Measurements from ENCODE around the gene KRT28.
"Not testable (repeated sequence)": the region's sequence is repeated elsewhere in the genome, so short reads cannot be mapped to it uniquely, and the experiment has no call there.

Gene KRT28

DNA sequence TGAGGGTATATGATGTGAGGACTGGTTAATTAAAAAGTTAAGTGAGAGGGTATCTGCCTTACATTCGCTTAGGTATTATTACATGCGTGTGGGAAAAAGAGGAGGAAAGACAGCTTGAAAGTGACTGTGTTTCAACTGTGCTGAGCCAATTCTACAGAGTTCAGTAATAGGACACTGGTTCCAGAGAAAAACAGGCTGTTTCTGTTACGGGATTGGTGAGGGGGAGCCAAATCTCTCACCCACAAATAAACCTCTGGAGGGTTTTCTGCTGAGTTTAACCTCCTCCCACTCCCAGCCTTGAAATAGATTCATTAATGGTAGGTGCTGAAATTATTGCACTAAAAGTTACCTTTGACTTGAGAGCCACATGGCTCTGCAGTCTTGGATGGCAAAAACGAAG is 23.8 kb downstream of the KRT28 start:
- Histone ChIP-seq H3K27me3 (ENCODE audit: low read depth, low read length) (peaks cover 6% of the 10 kb centered on the region), H3K4me3 (ENCODE audit: low read depth in 1 of 2, low read length in 2 of 2) (no peak overlapping the region), H3K36me3 (ENCODE audit: control insufficient read depth in 1 of 2, insufficient read depth in 2 of 2, low read length in 2 of 2) (no peaks in the 10 kb centered on the region), H3K4me1 (ENCODE audit: control insufficient read depth in 1 of 2, insufficient read depth in 2 of 2, low read length in 2 of 2) (no peaks in the 10 kb centered on the region), H3K9me3 (ENCODE audit: control insufficient read depth in 1 of 2, low read length in 2 of 2) (peaks cover 0 to 5% of the 10 kb centered on the region in 2 donors), H3K27ac (ENCODE audit: low read length) (no peak overlapping the region)

DNA sequence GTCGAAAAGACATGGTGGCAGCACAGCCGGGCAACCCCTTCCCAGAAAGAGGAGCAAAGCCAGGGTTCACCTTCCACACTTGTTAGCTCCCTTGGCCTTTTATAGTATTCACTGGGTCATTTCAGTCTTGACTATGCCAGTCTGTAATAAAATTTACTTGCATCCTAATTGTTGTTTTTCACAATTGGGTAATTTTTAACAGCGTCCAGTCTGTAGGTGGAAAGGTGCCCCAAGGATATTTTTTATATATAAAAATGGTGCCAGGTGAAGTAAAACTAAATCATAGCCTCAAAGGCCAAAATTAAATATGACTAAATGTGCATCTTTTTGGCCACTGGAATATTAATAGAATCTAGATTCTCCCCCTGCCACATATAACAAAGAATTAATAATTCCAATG is 27.7 kb downstream of the KRT28 start, which contains the start of gene KRT26:
KRT26 (minus strand) TSS at position 101 of the 400 bp plus-strand sequence; CDS start at position 13, 88 bp downstream.
- no peaks in the 10 kb centered on the region for H3K27me3 ChIP-seq (ENCODE audit: low read depth, low read length)

DNA sequence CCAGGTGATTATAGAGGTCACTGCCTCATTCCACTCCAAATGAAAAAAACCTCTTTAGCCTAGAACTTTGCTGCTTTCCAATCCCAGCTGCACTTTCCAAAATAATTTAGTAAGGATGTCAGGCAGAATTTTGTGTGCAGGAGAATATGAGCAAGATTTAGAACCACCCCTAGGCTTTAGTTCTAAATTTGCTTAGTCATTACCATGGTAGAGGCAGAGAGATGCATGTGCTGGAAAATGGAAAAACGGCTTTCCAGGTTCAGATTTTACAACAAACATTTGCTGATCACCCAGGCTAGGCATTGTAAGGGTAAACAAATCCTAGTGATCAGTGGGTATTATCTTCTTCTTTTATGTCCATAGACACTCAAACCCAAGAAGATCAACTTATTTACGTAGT is 34.1 kb downstream of the KRT28 start:
- no peaks in the 10 kb centered on the region for H3K36me3 ChIP-seq (ENCODE audit: control insufficient read depth in 1 of 2, insufficient read depth in 2 of 2, low read length in 2 of 2)
- H3K27me3 ChIP-seq (ENCODE audit: low read depth, low read length): no peaks in the 10 kb centered on the region
- H3K27ac ChIP-seq (ENCODE audit: low read length): no peak overlapping the region
- no peaks in the 10 kb centered on the region for H3K4me1 ChIP-seq (ENCODE audit: control insufficient read depth in 1 of 2, insufficient read depth in 2 of 2, low read length in 2 of 2)
- H3K4me3 ChIP-seq (ENCODE audit: low read depth in 1 of 2, low read length in 2 of 2): no peak overlapping the region
- peaks cover 10 to 23% of the 10 kb centered on the region in 2 donors for H3K9me3 ChIP-seq (ENCODE audit: control insufficient read depth in 1 of 2, low read length in 2 of 2)

More for the DNA sequence above, 27.7 kb downstream of the KRT28 start, which contains the start of gene KRT26:
- Histone ChIP-seq H3K9me3 (ENCODE audit: control insufficient read depth in 1 of 2, low read length in 2 of 2) (peaks cover 0 to 5% of the 10 kb centered on the region in 2 donors), H3K4me1 (ENCODE audit: control insufficient read depth in 1 of 2, insufficient read depth in 2 of 2, low read length in 2 of 2) (no peaks in the 10 kb centered on the region), H3K27ac (ENCODE audit: low read length) (no peak within 1 kb of the TSS), H3K36me3 (ENCODE audit: control insufficient read depth in 1 of 2, insufficient read depth in 2 of 2, low read length in 2 of 2) (no peaks in the 10 kb centered on the region), H3K4me3 (ENCODE audit: low read depth in 1 of 2, low read length in 2 of 2) (no peak within 1 kb of the TSS)

DNA sequence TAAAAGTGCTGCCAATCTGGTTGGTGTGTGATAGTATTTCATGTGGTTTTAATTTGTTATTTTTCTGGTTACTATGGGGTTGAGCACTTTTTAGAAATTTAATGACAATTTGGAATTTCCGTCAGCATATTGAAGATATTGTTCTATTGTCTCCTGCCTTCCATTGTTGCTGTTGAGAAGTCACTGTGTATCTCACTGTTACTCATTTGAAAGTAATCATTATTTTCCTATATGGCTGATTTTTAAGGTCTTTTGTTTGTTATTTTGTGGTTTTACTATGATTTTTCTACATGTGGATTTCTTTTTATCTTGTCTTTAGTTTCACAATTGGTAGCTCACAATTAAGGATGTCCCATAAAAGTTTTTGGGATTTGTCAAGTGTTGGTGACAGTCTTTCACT is 36.0 kb downstream of the KRT28 start:
- no peak overlapping the region for H3K27ac ChIP-seq (ENCODE audit: low read length)
- H3K27me3 ChIP-seq (ENCODE audit: low read depth, low read length): no peaks in the 10 kb centered on the region
- H3K9me3 ChIP-seq (ENCODE audit: control insufficient read depth in 1 of 2, low read length in 2 of 2): peaks cover 19 to 34% of the 10 kb centered on the region in 2 donors
- no peaks in the 10 kb centered on the region for H3K4me1 ChIP-seq (ENCODE audit: control insufficient read depth in 1 of 2, insufficient read depth in 2 of 2, low read length in 2 of 2)
- H3K4me3 ChIP-seq (ENCODE audit: low read depth in 1 of 2, low read length in 2 of 2): no peak overlapping the region
- H3K36me3 ChIP-seq (ENCODE audit: control insufficient read depth in 1 of 2, insufficient read depth in 2 of 2, low read length in 2 of 2): no peaks in the 10 kb centered on the region

DNA sequence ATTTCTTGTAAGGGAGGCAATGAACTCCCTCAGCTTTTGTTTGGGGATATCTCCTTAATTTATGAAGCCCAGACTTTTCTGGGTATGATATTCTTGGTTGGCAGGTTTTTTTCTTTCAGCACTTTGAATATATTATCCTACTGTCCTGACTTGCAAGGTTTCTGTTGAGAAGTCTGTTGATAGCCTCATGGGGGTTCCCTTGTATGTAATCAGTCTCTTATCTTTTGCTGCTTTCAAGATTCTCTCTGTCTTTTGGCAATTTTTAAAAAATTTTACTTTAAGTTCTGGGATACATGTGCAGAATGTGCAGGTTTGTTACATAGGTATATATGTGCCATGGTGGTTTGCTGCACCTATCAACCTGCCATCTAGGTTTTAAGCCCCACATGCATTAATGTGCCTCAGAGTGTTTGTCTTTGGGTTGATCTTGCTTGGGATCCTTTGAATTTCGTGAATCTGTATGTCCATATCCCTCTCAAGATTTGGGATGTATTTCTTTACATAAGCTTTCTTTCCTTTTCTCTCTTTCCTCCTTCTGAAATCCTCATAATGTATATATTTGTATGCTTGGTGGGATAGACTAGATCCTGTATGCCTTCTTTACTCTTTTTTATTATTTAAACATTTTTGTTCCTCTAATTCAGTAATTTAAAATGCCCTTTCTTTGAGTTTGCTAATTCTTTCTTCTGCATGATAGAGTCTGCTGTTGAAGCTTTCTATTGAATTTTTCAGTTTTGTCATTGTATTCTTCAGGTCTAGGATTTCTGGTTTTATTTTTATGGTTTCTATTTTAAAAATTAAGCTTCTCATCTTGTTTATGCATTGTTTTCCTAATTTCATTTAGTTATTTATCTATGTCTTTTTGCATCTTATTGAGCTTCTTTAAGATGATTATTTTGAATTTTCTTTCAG is 39.4 kb downstream of the KRT28 start:
- Histone ChIP-seq H3K4me1 (ENCODE audit: control insufficient read depth in 1 of 2, insufficient read depth in 2 of 2, low read length in 2 of 2) (no peaks in the 10 kb centered on the region), H3K27me3 (ENCODE audit: low read depth, low read length) (no peaks in the 10 kb centered on the region), H3K4me3 (ENCODE audit: low read depth in 1 of 2, low read length in 2 of 2) (no peak overlapping the region), H3K36me3 (ENCODE audit: control insufficient read depth in 1 of 2, insufficient read depth in 2 of 2, low read length in 2 of 2) (no peaks in the 10 kb centered on the region), H3K9me3 (ENCODE audit: control insufficient read depth in 1 of 2, low read length in 2 of 2) (peaks cover 19 to 34% of the 10 kb centered on the region in 2 donors), H3K27ac (ENCODE audit: low read length) (no peak overlapping the region)

DNA sequence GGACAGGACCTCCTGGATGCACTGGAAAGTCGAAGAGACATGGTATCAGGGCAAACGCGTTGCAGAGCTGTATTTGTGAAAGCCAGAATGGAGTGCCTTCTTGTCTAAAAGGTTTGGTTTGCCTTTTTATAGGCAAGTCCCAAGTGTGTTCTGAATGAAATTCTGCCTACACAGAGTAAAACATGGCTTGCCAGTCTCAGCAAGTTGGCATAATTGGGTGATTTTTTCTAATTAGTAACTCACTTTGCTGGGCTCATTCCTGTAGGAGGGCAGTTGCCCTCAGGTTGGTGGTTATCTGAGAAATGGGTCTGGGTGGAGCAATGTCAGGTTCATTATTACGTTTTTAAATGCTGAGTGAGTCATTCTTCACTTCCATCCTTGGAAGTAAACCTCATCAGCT is 44.5 kb downstream of the KRT28 start, which contains the start of gene KRT25:
KRT25 (minus strand) TSS at position 101 of the 400 bp plus-strand sequence; CDS start at position 41, 60 bp downstream.
- H3K9me3 ChIP-seq (ENCODE audit: control insufficient read depth in 1 of 2, low read length in 2 of 2): peaks cover 5 to 9% of the 10 kb centered on the region in 2 donors
- no peak within 1 kb of the TSS for H3K27ac ChIP-seq (ENCODE audit: low read length)
- no peaks in the 10 kb centered on the region for H3K36me3 ChIP-seq (ENCODE audit: control insufficient read depth in 1 of 2, insufficient read depth in 2 of 2, low read length in 2 of 2)
- H3K4me1 ChIP-seq (ENCODE audit: control insufficient read depth in 1 of 2, insufficient read depth in 2 of 2, low read length in 2 of 2): no peaks in the 10 kb centered on the region
- no peak within 1 kb of the TSS for H3K4me3 ChIP-seq (ENCODE audit: low read depth in 1 of 2, low read length in 2 of 2)
- H3K27me3 ChIP-seq (ENCODE audit: low read depth, low read length): no peaks in the 10 kb centered on the region

DNA sequence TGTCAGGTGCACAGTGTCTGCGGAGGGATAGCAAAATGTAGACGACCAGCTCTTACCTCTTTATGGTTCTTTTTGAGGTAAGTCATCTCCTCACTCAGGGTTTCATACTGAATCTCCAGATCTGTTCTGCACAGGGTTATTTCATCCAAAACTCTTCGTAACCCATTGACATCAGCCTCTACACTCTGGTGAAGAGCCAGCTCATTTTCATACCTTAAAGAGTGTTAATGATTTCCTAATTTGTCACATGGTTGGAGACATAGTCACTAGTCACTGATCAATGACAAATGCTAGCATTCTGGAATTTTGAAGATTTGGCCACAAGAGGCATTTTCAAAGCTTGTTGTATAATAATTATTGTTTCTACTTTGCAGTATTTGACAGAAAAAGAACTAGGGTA is 46.0 kb downstream of the KRT28 start:
- Histone ChIP-seq H3K36me3 (ENCODE audit: control insufficient read depth in 1 of 2, insufficient read depth in 2 of 2, low read length in 2 of 2) (no peaks in the 10 kb centered on the region), H3K27ac (ENCODE audit: low read length) (no peak overlapping the region), H3K4me1 (ENCODE audit: control insufficient read depth in 1 of 2, insufficient read depth in 2 of 2, low read length in 2 of 2) (no peaks in the 10 kb centered on the region), H3K27me3 (ENCODE audit: low read depth, low read length) (no peaks in the 10 kb centered on the region), H3K9me3 (ENCODE audit: control insufficient read depth in 1 of 2, low read length in 2 of 2) (no peaks in the 10 kb centered on the region), H3K4me3 (ENCODE audit: low read depth in 1 of 2, low read length in 2 of 2) (no peak overlapping the region)

DNA sequence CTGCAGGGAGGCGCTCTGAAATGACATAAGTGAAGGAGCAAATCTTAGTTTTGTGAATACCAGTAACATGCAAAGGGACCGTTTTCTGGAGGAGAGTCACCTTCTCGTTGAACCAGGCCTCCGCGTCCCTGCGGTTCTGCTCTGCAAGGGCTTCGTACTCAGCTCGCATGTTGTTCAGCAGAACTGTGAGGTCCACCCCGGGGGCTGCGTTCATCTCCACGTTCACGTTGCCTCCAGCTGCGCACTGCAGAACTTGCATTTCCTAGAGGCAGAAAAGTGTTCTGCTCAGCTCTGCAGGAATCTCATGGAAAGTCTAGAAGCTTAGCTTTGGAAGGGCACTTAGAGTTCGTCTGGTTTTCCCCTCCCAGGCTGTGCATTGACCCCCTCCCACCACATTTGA is 48.7 kb downstream of the KRT28 start:
- H3K9me3 ChIP-seq (ENCODE audit: control insufficient read depth in 1 of 2, low read length in 2 of 2): no peaks in the 10 kb centered on the region
- no peak overlapping the region for H3K27ac ChIP-seq (ENCODE audit: low read length)
- no peaks in the 10 kb centered on the region for H3K36me3 ChIP-seq (ENCODE audit: control insufficient read depth in 1 of 2, insufficient read depth in 2 of 2, low read length in 2 of 2)
- no peaks in the 10 kb centered on the region for H3K4me1 ChIP-seq (ENCODE audit: control insufficient read depth in 1 of 2, insufficient read depth in 2 of 2, low read length in 2 of 2)
- H3K27me3 ChIP-seq (ENCODE audit: low read depth, low read length): no peaks in the 10 kb centered on the region
- no peak overlapping the region for H3K4me3 ChIP-seq (ENCODE audit: low read depth in 1 of 2, low read length in 2 of 2)

DNA sequence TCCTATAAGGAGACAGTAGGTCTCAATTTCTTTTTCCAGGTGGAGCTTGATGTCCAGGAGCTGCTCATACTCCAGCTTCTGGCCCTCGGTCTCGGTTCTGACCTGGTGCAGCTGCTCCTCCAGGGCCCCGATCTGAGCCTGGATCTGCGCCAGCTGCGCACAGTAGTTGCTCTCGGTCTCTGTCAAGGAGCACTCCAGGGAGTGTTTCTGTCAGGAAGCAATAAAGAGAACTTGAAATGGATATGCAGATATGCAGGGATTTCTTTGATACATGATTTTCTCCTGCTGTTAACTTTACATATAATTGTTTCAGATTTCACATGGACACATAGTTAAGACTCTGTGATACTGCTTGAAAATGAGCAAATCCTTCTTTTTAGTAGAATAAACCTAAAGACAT is 49.4 kb downstream of the KRT28 start:
- no peaks in the 10 kb centered on the region for H3K36me3 ChIP-seq (ENCODE audit: control insufficient read depth in 1 of 2, insufficient read depth in 2 of 2, low read length in 2 of 2)
- no peaks in the 10 kb centered on the region for H3K4me1 ChIP-seq (ENCODE audit: control insufficient read depth in 1 of 2, insufficient read depth in 2 of 2, low read length in 2 of 2)
- H3K27me3 ChIP-seq (ENCODE audit: low read depth, low read length): no peaks in the 10 kb centered on the region
- H3K9me3 ChIP-seq (ENCODE audit: control insufficient read depth in 1 of 2, low read length in 2 of 2): no peaks in the 10 kb centered on the region
- H3K27ac ChIP-seq (ENCODE audit: low read length): no peak overlapping the region
- H3K4me3 ChIP-seq (ENCODE audit: low read depth in 1 of 2, low read length in 2 of 2): no peak overlapping the region

DNA sequence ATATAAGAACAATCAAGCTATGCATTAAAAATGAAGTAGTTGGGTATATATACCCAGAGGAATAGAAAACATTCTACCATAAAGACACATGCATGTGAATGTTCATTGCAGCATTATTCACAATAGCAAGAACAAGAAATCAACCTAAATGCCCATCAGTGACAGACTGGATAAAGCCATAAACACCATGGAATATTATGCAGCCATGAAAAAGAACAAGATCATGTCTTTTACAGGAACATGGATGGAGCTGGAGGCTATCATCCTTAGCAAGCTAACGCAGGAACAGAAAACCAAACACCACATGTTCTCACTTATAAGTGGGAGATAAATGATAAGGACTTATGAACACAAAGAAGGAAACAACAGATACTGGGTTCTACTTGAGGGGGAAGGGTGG is 51.1 kb downstream of the KRT28 start:
- H3K4me1 ChIP-seq (ENCODE audit: control insufficient read depth in 1 of 2, insufficient read depth in 2 of 2, low read length in 2 of 2); H3K4me3 ChIP-seq (ENCODE audit: low read depth in 1 of 2, low read length in 2 of 2); H3K36me3 ChIP-seq (ENCODE audit: control insufficient read depth in 1 of 2, insufficient read depth in 2 of 2, low read length in 2 of 2); H3K27me3 ChIP-seq (ENCODE audit: low read depth, low read length); H3K27ac ChIP-seq (ENCODE audit: low read length); H3K9me3 ChIP-seq (ENCODE audit: control insufficient read depth in 1 of 2, low read length in 2 of 2): not testable (repeated sequence)

Data from muscle layer of duodenum (tissue), 2 donors.